Common myeloid progenitor, CD34-positive (primary cell): ENCODE measurements around the gene BBC3.
A peak's percentile ranks its signal among the peaks of the same experiment; 100 is the strongest.

ENCODE experiments used
- CTCF ChIA-PET: fragments of 350-600 bp; sonication (Branson Sonifier 250); formaldehyde crosslinking; loops from one replicate; lab custom pipeline; 2021; ENCODE audit warnings: antibody characterized with exemption; lab: Charles Lee
- POLR2A ChIA-PET: fragments of 350-600 bp; sonication (Branson Sonifier 250); formaldehyde crosslinking; loops from one replicate; lab custom pipeline; 2021; ENCODE audit warnings: antibody characterized with exemption; lab: Charles Lee
- DNase-seq, 3 donors: peaks; one replicate each; pipeline versions ENCODE4 v3.0.0 to v3.0.0-alpha.2; 2013
- H3K27ac ChIP-seq, 2 experiments: 1 replicate in 1 of 2; 2 replicates in 1 of 2; pipeline ENCODE4 v1.7.0; 2013; ENCODE audit warnings: inconsistent platforms in 2 of 2, low read length in 2 of 2, mild to moderate bottlenecking in 2 of 2, low read depth in 1 of 2, moderate library complexity in 1 of 2; ENCODE audit not compliant: severe bottlenecking in 2 of 2, insufficient read depth in 1 of 2, poor library complexity in 1 of 2
- H3K27me3 ChIP-seq, 5 experiments: replicated peaks in 2 of 5; 1 replicate in 3 of 5; 2 replicates in 2 of 5; pipeline versions ENCODE4 v1.6.1 to v1.7.0; 2013; ENCODE audit warnings: low read length in 4 of 5, mild to moderate bottlenecking in 2 of 5, moderate library complexity in 2 of 5, inconsistent platforms in 1 of 5; ENCODE audit not compliant: insufficient read depth in 5 of 5, control insufficient read depth in 4 of 5
- H3K36me3 ChIP-seq, 4 experiments: 1 replicate in 2 of 4; 2 replicates in 2 of 4; pipeline versions ENCODE4 v1.6.1 to v1.7.0; 2013; ENCODE audit warnings: low read length in 3 of 4, control low read depth in 1 of 4, mild to moderate bottlenecking in 1 of 4; ENCODE audit not compliant: control insufficient read depth in 4 of 4, insufficient read depth in 4 of 4
- H3K4me1 ChIP-seq, 4 experiments: 1 replicate in 3 of 4; 2 replicates in 1 of 4; pipeline versions ENCODE4 v1.6.1 to v1.7.1; 2013; ENCODE audit warnings: low read length in 3 of 4, mild to moderate bottlenecking in 3 of 4, control low read depth in 1 of 4, inconsistent platforms in 1 of 4, moderate library complexity in 1 of 4; ENCODE audit not compliant: control insufficient read depth in 4 of 4, insufficient read depth in 4 of 4; ENCODE audit errors: control extremely low read depth in 1 of 4
- H3K4me3 ChIP-seq, 7 experiments: 1 replicate in 4 of 7; 2 replicates in 3 of 7; pipeline versions ENCODE4 v1.5.1 to v1.7.0; 2013; ENCODE audit warnings: mild to moderate bottlenecking in 7 of 7, low read length in 6 of 7, moderate library complexity in 6 of 7, inconsistent platforms in 2 of 7, low read depth in 2 of 7, control low read depth in 1 of 7; ENCODE audit not compliant: insufficient read depth in 4 of 7, control insufficient read depth in 1 of 7; ENCODE audit errors: extremely low read depth in 1 of 7
- H3K9me3 ChIP-seq, 5 experiments: 1 replicate in 4 of 5; 2 replicates in 1 of 5; pipeline versions ENCODE4 v1.6.1 to v1.7.1; 2013; ENCODE audit warnings: low read length in 4 of 5, mild to moderate bottlenecking in 2 of 5, inconsistent platforms in 1 of 5, low read depth in 1 of 5, moderate library complexity in 1 of 5; ENCODE audit not compliant: control insufficient read depth in 4 of 5, insufficient read depth in 2 of 5; ENCODE audit errors: control extremely low read depth in 1 of 5
- WGBS: methylation state at CpG from one replicate; pipeline ENCODE4 v1.1.5; 2013; ENCODE audit not compliant: insufficient coverage; 5-methylcytosine and 5-hydroxymethylcytosine counted together

Gene BBC3

DNA sequence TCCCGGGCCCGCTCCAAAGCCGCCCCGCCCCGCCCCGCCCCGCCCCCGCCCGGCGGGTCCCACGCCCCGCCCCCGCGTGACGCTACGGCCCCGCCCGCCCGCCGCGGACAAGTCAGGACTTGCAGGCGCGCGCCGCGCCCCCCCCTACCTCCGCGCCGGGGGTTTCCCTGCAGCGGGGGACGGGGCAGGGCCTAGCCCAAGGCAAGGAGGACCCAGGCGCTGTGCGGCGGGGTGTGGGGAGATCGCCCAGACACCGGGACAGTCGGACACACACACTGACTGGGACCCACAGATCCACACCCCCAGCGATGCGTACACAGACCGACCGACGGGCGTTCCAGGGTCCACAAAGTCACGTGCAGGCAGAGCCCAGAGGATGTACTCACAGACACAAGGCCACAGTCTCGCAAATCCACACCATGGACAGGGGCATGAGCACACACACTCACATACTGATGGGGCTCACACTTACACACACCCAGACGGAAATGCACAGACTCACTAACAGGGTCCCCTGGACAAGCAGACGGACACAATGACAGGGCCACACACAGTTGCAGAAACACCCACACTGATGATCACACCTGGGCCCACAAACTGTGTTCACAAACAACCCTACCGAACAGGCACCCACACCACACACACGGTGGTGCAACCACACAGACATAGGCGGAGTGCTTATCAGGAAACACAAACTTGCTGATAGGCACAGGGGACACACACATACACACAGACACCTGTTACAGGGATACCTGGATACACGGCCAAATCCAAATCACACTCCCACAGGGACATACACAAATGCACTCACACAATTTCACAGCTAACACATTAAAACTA is 436 bp upstream of the BBC3 start:
- DNase-seq: peak; percentile 84 to 93 (median 92)
- Histone ChIP-seq H3K4me1 (peaks cover 0 to 56% (median 51%) of the 10 kb centered on the region in 4 experiments), H3K4me3 (peak overlapping the region; percentile 28 to 80 (median 68)), H3K9me3 (no peaks in the 10 kb centered on the region), H3K27me3 (peaks cover 0 to 42% (median 15%) of the 10 kb centered on the region in 5 experiments), H3K36me3 (no peaks in the 10 kb centered on the region), H3K27ac (no peak overlapping the region)
- ChIA-PET CTCF (interaction anchor here (1.2 kb wide), 1 partner anchor 13 kb away, joined by 4 read pairs; no protein-coding TSS in a partner anchor), POLR2A (no interaction called here)
- WGBS: 11% methylated on average over 16 of the region's 51 CpGs

DNA sequence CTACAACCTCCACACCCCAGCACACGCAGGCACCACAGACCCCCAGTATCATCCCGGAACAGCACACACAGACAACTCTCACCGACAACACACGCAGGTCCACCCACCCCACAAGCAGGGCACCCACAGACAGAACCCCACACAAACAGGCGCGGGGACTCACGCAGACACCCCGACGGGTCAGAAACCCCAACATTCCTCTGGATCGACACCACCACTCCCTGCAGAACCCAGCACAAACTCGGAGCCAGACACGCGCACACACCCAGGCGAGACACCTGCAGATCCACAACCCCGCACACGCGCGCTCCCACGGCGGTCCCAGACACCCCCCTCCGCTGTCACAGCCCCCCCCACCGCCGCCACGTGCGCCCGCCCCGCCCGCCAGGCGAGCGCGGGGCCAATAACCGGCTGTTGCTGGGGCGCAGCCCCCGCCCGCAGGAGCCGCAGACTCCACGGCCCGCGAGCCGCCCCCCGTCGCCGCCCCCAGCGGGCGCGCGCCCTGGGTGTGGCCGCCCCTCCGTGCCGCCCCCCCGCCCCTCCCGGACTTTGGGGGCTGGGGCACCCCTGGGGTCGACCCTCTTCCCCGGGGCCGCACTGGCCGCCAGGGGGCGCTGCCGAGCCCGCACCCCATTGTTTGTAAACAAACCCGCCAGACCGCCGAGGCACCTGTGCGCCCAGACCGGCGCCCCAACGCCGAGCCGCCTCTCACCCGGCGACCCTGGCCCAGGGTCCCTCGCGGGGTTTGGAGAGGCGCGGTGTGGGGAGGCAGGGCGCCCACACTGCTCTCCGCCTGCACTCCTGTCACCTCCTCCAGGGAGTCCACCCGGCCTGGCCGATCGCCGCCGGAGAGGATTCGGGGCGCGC is 712 bp downstream of the BBC3 start:
- peak overlapping the region; percentile 37 to 80 (median 68) for H3K4me3 ChIP-seq
- ChIA-PET POLR2A (no interaction called here), CTCF (interaction anchor here (1.4 to 1.5 kb wide), 2 partner anchors 16 to 20 kb away, joined by 3 to 4 read pairs; no protein-coding TSS in a partner anchor)
- H3K36me3 ChIP-seq: no peaks in the 10 kb centered on the region
- no peaks in the 10 kb centered on the region for H3K9me3 ChIP-seq
- peak overlapping the region in 1 of 2 experiments; percentile 70 for H3K27ac ChIP-seq
- DNase-seq: peak in 2 of 3 donors; percentile 82 to 83
- H3K27me3 ChIP-seq: peaks cover 0 to 42% (median 15%) of the 10 kb centered on the region in 5 experiments
- peaks cover 5 to 64% (median 60%) of the 10 kb centered on the region in 4 experiments for H3K4me1 ChIP-seq
- under 1% methylated on average over 47 of the region's 84 CpGs for WGBS

DNA sequence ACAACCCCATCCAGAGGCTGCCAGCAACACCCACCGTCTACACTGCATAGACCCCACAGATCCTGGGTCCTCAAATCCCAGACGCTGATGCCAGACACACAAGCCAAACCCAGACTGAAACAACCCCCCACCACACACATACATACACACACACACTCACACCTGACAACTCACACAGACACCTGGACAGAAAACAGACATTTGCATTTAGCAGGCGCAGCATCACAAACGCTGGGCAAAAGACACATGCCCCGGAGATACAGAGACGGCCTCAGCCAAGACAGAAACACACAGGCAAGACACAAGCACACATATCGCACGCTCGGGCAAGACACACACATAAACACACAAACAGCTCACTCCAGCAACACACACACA is 1.3 kb downstream of the BBC3 start:
- Histone ChIP-seq H3K27me3 (peaks cover 0 to 42% (median 15%) of the 10 kb centered on the region in 5 experiments), H3K9me3 (no peaks in the 10 kb centered on the region), H3K36me3 (no peaks in the 10 kb centered on the region), H3K4me3 (peak overlapping the region; percentile 32 to 80 (median 61)), H3K27ac (peak overlapping the region in 1 of 2 experiments; percentile 70), H3K4me1 (peaks cover 5 to 66% (median 60%) of the 10 kb centered on the region in 4 experiments)
- DNase-seq: peak in 2 of 3 donors; percentile 36 to 54
- ChIA-PET CTCF (interaction anchor here (1.4 to 1.5 kb wide), 2 partner anchors 17 to 19 kb away, joined by 3 to 4 read pairs; no protein-coding TSS in a partner anchor), POLR2A (no interaction called here)
- 5% methylated on average over 5 of the region's 9 CpGs for WGBS

DNA sequence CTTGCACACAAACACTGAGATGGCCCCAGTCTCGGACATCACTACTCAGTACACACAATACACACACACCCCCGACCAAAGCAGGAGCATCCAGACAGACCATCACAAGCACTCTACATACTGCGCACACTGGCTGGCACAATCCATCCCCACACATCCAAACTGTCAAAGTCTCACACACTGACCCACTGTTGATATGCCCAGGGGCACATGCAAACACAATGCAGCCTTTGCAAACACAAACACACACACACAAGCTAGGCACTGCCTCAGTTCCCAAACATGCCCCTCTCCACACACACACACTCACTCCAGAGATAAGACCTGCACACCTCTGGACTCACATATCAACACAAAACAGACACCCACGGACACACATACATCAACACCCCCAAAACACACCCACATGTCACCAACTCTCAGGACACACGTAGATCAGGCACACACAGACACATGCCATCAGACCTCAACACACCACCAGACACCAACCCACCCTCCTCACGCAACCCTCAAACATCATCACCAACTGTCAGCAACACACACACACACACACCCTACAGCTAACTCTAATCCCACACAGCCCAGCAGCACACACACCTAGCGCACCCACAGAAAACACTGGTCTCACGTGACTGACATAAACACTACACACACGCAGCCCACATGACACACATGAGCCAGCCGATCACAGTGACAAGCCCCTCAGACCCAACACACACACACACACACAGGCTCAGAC is 1.9 kb downstream of the BBC3 start:
- Histone ChIP-seq H3K9me3 (no peaks in the 10 kb centered on the region), H3K27ac (peak overlapping the region in 1 of 2 experiments; percentile 70), H3K27me3 (peaks cover 0 to 42% (median 15%) of the 10 kb centered on the region in 5 experiments), H3K4me3 (peak overlapping the region in 5 of 7 experiments; percentile 61 to 80 (median 72)), H3K36me3 (no peaks in the 10 kb centered on the region), H3K4me1 (peaks cover 5 to 66% (median 60%) of the 10 kb centered on the region in 4 experiments)
- DNase-seq: peak in 2 of 3 donors; percentile 55 to 73
- 23% methylated on average over 10 of the region's 10 CpGs for WGBS
- ChIA-PET POLR2A (no interaction called here), CTCF (interaction anchor here (1.4 to 1.5 kb wide), 2 partner anchors 17 to 19 kb away, joined by 3 to 4 read pairs; no protein-coding TSS in a partner anchor)

DNA sequence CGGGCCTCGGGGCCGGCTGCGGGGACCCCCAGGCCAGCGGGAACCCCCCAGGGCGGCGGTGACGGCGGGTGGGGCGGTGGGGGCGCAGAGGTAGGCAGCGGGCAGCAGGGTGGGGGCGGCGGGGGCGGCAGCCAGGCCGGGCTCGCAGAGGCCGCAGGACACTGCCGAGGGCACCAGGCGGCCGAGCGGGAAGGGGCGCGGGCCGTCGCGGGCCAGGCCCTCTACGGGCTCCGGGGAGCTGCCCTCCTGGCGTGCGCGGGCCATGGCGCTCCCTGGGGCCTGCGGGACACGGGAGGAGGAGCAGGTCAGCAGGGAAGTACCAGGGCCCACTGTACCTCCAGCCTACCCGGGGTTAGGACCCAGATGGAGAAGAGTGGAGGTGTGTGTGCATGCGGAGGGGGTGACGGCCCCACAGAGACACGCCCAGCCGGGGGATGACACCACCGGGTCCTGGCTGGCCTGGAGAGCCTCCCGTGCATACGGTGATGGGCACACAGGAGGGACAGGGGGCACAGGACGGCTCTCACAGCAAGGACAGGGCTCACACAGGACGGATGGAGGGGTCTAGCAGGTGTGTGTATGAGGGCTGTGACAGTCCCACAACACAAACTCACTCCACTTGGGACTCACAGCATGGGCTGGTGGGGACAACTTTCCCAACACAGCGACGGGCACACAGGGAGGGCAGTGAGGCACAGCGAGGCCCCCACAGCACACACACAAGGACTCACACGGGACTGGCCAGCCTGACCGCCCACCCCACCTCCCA is 2.6 kb downstream of the BBC3 start:
- Histone ChIP-seq H3K4me1 (peaks cover 5 to 66% (median 60%) of the 10 kb centered on the region in 4 experiments), H3K27ac (peak overlapping the region in 1 of 2 experiments; percentile 52), H3K27me3 (peaks cover 0 to 42% (median 15%) of the 10 kb centered on the region in 5 experiments), H3K36me3 (no peaks in the 10 kb centered on the region), H3K9me3 (no peaks in the 10 kb centered on the region), H3K4me3 (peak overlapping the region in 4 of 7 experiments; percentile 61 to 80 (median 69))
- DNase-seq: peak in 2 of 3 donors; percentile 41 to 54
- CTCF ChIA-PET: interaction anchor here (2.4 to 7.0 kb wide), 3 partner anchors 17 to 78 kb away, joined by 5 to 78 read pairs (median 40); no protein-coding TSS in a partner anchor
- 4% methylated on average over 29 of the region's 50 CpGs for WGBS
- POLR2A ChIA-PET: interaction anchor here (0.6 to 0.8 kb wide), 2 partner anchors 15 to 71 kb away, joined by 4 to 5 read pairs; no protein-coding TSS in a partner anchor
